Measurements from ENCODE around the gene NR2C1.
A peak's percentile ranks its signal among the peaks of the same experiment; 100 is the strongest.

NR2C1 gene

GRCh38 chr12:95083471-95083870 lies 10.1 kb upstream of the NR2C1 start:
- no peak for DNase-seq

- DNase-seq = no peak
Measured at GRCh38 chr12:95077341-95077740, 3.9 kb upstream of the NR2C1 start.

GRCh38 chr12:95074766-95075165 lies 1.3 kb upstream of the NR2C1 start:
- no peak for DNase-seq

- DNase-seq = no peak
Measured at GRCh38 chr12:95073698-95074520, 491 bp upstream of the NR2C1 start.

GRCh38 chr12:95070378-95070777 lies 3.0 kb downstream of the NR2C1 start:
- no peak for DNase-seq

GRCh38 chr12:95066091-95066855 lies 7.1 kb downstream of the NR2C1 start:
- no peak for DNase-seq

GRCh38 chr12:95060951-95061350 lies 12.5 kb downstream of the NR2C1 start:
- DNase-seq = no peak

- no peak for DNase-seq
Measured at GRCh38 chr12:95059984-95060383, 13.4 kb downstream of the NR2C1 start.

- no peak for DNase-seq
Measured at GRCh38 chr12:95057424-95057823, 16.0 kb downstream of the NR2C1 start.

GRCh38 chr12:95055057-95055456 lies 18.4 kb downstream of the NR2C1 start:
- DNase-seq = no peak

- no peak for DNase-seq
Measured at GRCh38 chr12:95054206-95054605, 19.2 kb downstream of the NR2C1 start.

GRCh38 chr12:95051241-95051640 lies 22.2 kb downstream of the NR2C1 start:
- DNase-seq = no peak

- DNase-seq = no peak
Measured at GRCh38 chr12:95037906-95038305, 35.5 kb downstream of the NR2C1 start.

- no peak for DNase-seq
Measured at GRCh38 chr12:95034750-95035149, 38.7 kb downstream of the NR2C1 start.

- DNase-seq = no peak
Measured at GRCh38 chr12:95022477-95022876, 50.9 kb downstream of the NR2C1 start.

- no peak for DNase-seq
Measured at GRCh38 chr12:95017482-95017881, 55.9 kb downstream of the NR2C1 start.

GRCh38 chr12:95016120-95016519 lies 57.3 kb downstream of the NR2C1 start:
- DNase-seq = no peak

- DNase-seq = no peak
Measured at GRCh38 chr12:95014554-95014953, 58.9 kb downstream of the NR2C1 start.

- no peak for DNase-seq
Measured at GRCh38 chr12:95006206-95006605, 67.2 kb downstream of the NR2C1 start.

GRCh38 chr12:95004610-95005009 lies 68.8 kb downstream of the NR2C1 start:
- DNase-seq = no peak

- DNase-seq = no peak
Measured at GRCh38 chr12:95003921-95004272, 69.5 kb downstream of the NR2C1 start.

- DNase-seq = peak; percentile 97
Measured at GRCh38 chr12:95003213-95003920, 70.1 kb downstream of the NR2C1 start, which contains the start of gene NDUFA12. TSS of gene NDUFA12 (minus strand) at chr12:95003697. CDS start at chr12:95003680, 17 bp downstream.

- DNase-seq = no peak
Measured at GRCh38 chr12:95002754-95003153, 70.7 kb downstream of the NR2C1 start.

- DNase-seq = no peak
Measured at GRCh38 chr12:94998326-94998725, 75.1 kb downstream of the NR2C1 start.
